ENCODE data around the gene COPS9.

- TF ChIP-seq POLR2A (IDR thresholded peaks at IDR 0.05; ENCODE audit: extremely low read depth, insufficient read length), result no peak
- no peak for TF ChIP-seq CTCF (IDR thresholded peaks at IDR 0.05; ENCODE audit: low read depth, low read length)
Measured at GRCh38 chr2:240183006-240183874, 47.1 kb upstream of the COPS9 start.

All from NB4 (cell line).